Motor neuron (in vitro differentiated cells): ENCODE measurements around the gene RHEB. TPM values are rescaled to one million over a fixed set of nuclear protein-coding genes. Genes with fewer than 3 reads are reported as not detected.

Experiments
- ATAC-seq, 8 experiments: fragments of 200-7000 bp; cut with Tn5 transposase; replicated peaks in 6 of 8; 2 replicates each; pipeline ENCODE4 v1.8.0; 2021; ENCODE audit warnings: mild to moderate bottlenecking in 8 of 8, moderate library complexity in 8 of 8
- H3K27ac ChIP-seq, 2 donors: fragments of 250-450 bp; sonication (Bioruptor Pico); 2 replicates each; pipeline ENCODE4 v1.9.0; 2021; ENCODE audit warnings: antibody characterized with exemption in 2 of 2, mild to moderate bottlenecking in 2 of 2, moderate library complexity in 1 of 2
- H3K4me1 ChIP-seq, 2 donors: fragments of 250-450 bp; sonication (Bioruptor Pico); replicated peaks in 1 of 2; 2 replicates each; pipeline ENCODE4 v1.6.1; 2021; ENCODE audit warnings: antibody characterized with exemption in 2 of 2, mild to moderate bottlenecking in 2 of 2, moderate library complexity in 1 of 2
- H3K4me3 ChIP-seq, 5 donors: fragments of 250-450 bp; sonication (Bioruptor Pico); 2 replicates each; pipeline ENCODE4 v1.9.0; 2021; ENCODE audit warnings: antibody characterized with exemption in 5 of 5, mild to moderate bottlenecking in 5 of 5, moderate library complexity in 4 of 5
- WGBS, 10 experiments: fragments of 450-650 bp; shearing (Covaris generic); methylation state at CpG; one replicate each; pipeline ENCODE4 v1.0.0; 2022; 5-methylcytosine and 5-hydroxymethylcytosine counted together
- in situ Hi-C, 9 experiments: fragments of 400-800 bp; cut with MboI; loops; one replicate each; pipeline ENCODE4 v1.15.0; 2021; ENCODE audit warnings: low sequenced_read_pairs in 9 of 9, low pct_unique_long_range_greater_than_20kb in 2 of 9; ENCODE audit not compliant: unreplicated experiment in 9 of 9
- total RNA-seq, 8 experiments: library from RNA; unstranded; fragments of 300-600 nt; gene quantifications; 2 replicates each; pipeline versions ENCODE4 v1.2.3 to v1.2.4, GENCODE V29; 2022

The RHEB gene
- total RNA-seq, 8 experiments from 2014 or later, result 62.2 to 163 (median 84.2) TPM

DNA sequence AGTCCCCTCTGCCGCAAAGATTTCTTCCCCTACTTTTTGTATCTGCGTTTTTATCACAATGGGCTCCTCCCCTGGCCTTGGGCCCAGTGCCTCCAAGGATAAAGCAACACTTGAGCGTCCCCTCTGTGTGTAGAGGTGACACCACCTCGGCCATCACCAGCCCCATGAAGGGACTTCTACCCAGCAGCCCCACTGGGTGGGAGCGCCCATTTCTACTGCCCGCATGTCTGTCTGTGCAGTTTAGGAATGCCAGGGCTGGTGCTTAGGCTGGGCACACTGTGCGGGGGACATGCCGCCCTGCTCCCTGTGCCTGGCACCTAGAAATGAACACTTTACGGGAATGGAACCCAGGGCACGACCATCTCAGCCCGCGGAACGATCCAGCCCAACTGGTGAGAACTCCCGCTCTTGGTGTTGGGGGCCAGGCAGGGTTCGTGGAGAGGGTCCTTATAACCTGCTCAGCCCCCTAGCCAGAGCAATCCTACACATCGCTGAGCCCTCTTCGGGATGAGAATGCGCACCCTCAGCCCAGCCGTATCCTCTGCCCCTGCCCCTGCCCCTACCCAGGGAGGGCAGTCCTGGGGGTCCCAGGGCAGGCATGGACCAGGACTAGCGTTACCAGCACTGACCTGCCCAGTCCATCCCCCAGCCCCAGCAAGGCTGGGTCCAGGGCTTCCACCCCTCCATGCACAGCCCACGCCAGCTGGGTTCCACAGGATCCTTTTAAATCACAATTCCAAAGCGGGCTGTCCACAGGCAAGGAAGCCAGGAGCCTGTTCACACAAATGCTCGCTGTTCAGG is 92.6 kb downstream of the RHEB start:
- ATAC-seq, result no peak
- in situ Hi-C loops, result loop anchor here in 1 of 9 experiments (25.0 kb wide), 1 partner anchor 115 kb away; no protein-coding TSS in a partner anchor
- no peak overlapping the region for H3K4me3 ChIP-seq
- peak overlapping the region in 1 of 2 donors; percentile 73 for H3K27ac ChIP-seq
- 27 to 100% (median 84%) methylated on average over 1 to 7 of the region's 23 CpGs; no CpG with 5 or more reads in 4 of the 10 experiments for WGBS, 10 experiments
- peaks cover 29 to 33% of the 10 kb centered on the region in 2 donors for H3K4me1 ChIP-seq

DNA sequence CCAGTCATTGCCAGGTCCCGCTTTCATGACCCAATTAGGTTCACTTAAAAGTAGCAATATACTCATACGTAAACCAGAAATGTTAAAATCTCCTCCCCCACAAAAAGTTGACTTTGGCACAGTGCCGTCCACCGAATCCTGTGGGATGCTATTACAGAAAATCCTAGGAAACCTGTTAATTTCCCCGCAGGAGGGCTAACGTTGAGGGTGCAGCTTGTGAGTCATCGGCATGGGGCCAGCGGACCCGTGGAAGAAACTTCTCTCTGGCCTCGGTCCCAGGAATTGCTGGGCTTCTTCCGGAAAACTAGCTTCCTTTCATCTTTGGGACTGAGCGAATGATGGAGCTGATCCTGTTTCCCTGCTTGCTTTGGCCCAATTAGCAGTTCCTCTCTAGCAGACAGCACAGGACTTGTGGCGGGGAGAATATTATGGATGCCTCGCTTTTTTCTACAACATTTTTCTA is 93.2 kb downstream of the RHEB start:
- 0 to 100% (median 81%) methylated on average over 3 to 9 of the region's 14 CpGs; no CpG with 5 or more reads in 2 of the 10 experiments for WGBS, 10 experiments
- Histone ChIP-seq H3K4me3 (no peak overlapping the region), H3K27ac (no peak overlapping the region), H3K4me1 (peaks cover 29 to 33% of the 10 kb centered on the region in 2 donors)
- in situ Hi-C loops, result loop anchor here in 1 of 9 experiments (25.0 kb wide), 1 partner anchor 114 kb away; no protein-coding TSS in a partner anchor
- peak in 2 of 8 experiments; percentile 62 to 65 for ATAC-seq

DNA sequence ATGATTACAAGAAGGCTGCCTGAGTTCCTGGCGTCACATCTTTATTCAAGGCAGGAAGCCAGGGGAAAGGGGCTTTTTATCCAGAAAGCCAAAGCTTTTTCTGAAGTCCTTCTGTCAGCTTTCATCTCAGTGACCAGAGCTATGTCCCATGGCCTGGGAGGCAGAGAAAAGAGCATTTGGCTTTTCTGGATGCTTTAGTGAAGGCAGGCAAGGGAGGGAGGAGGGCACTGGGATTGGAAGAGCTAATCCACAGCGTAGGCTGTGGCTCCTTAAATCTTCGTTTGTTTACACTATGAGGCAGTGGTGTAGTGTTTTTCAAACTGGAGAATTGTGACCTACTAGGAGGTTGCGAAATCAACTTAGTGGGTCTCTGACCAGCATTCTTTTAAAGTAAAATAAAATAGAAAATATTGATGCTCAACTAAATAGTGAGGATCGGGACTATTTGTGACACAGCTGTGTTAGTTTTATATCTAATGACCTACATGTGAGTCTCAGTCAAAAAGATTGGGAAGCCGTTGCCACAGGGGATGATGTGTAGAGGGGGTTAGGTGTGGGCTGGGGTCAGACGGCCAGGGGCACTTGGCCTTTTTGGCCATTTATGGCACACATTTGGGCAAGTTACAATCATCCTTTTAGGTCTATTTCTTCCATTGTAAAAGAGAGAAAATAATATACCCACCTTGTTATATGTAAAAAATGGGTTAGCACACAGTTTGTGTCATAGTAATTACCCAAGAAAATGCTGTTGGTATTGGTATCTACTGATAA is 93.8 kb downstream of the RHEB start:
- no peak for ATAC-seq

DNA sequence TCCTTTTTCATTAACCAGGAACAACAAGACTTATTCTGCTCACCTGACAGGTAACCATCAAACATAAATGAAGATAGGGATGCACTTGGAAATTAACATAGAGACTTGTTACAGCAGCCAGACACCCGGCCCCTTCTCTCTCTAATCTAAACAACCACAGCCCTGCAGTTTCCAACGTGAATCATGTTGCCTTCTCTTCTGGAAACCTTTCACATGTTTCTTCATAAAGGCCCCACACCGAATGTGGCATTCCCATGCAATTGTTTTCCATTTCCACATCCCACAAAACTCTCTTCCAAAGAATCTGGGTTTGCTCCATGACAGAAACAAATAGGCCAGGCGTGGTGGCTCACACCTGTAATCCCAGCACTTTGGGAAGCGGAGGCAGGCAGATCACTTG is 94.9 kb downstream of the RHEB start:
- no peak for ATAC-seq
- in situ Hi-C loops, result loop anchor here in 1 of 9 experiments (25.0 kb wide), 1 partner anchor 112 kb away; no protein-coding TSS in a partner anchor
- no peak overlapping the region for H3K27ac ChIP-seq
- no peak overlapping the region for H3K4me3 ChIP-seq
- peaks cover 23 to 24% of the 10 kb centered on the region in 2 donors for H3K4me1 ChIP-seq
- 0 to 100% (median 87%) methylated on average over 1 to 5 of the region's 5 CpGs for WGBS, 10 experiments

More for the DNA sequence above, 93.8 kb downstream of the RHEB start:
- Histone ChIP-seq H3K4me1 (peaks cover 29 to 33% of the 10 kb centered on the region in 2 donors), H3K27ac (no peak overlapping the region), H3K4me3 (no peak overlapping the region)
- WGBS, 10 experiments, result 24 to 100% (median 89%) methylated on average over 1 to 7 of the region's 7 CpGs; no CpG with 5 or more reads in 1 of the 10 experiments
- in situ Hi-C loops, result loop anchor here in 1 of 9 experiments (25.0 kb wide), 1 partner anchor 114 kb away; no protein-coding TSS in a partner anchor

DNA sequence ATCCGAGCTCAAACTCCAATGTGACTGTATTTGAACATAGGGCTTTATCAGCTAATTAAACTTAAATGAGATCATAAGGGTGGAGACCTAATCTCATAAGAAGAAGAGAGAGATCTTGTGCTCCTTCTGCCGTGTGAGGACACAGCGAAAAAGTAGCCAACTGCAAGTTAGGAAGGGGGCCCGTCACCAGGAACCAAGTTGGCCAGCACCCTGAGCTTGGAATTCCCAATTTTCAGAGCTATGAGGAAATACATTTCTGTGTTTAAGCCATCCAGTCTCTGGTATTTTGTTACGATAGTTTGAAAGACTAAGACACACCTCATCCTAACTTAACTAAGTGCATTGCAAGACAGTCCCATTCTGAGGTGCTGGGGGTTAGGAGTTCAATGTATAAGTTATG is 95.8 kb downstream of the RHEB start:
- ATAC-seq, result no peak
- in situ Hi-C loops, result no loop called here
- 28 to 100% (median 91%) methylated on average over 1 to 5 of the region's 5 CpGs; no CpG with 5 or more reads in 1 of the 10 experiments for WGBS, 10 experiments
- Histone ChIP-seq H3K4me3 (no peak overlapping the region), H3K27ac (no peak overlapping the region), H3K4me1 (peaks cover 15 to 16% of the 10 kb centered on the region in 2 donors)

DNA sequence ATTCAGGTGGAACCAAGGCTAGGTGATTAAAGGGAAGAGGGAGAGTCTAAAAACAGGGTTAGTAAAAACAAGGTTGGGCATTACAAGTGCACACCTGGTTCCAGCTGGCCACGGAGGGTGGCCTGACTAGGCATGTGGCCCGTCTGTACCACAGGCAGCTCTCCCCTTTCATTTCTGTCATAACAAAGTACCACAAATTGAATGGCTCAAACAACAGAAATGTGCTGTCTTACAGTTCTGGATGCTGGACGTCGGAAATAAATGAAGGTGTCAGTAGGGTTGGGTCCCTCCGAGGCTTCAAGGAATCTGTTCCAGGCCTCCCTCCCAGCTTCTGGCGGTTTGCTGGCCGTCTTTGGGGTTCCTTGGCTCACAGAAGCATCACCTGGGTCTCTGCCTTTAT is 96.5 kb downstream of the RHEB start:
- peaks cover 9 to 10% of the 10 kb centered on the region in 2 donors for H3K4me1 ChIP-seq
- 6 to 100% (median 85%) methylated on average over 1 to 6 of the region's 7 CpGs; no CpG with 5 or more reads in 3 of the 10 experiments for WGBS, 10 experiments
- H3K27ac ChIP-seq, result no peak overlapping the region
- in situ Hi-C loops, result no loop called here
- ATAC-seq, result no peak
- no peak overlapping the region for H3K4me3 ChIP-seq

DNA sequence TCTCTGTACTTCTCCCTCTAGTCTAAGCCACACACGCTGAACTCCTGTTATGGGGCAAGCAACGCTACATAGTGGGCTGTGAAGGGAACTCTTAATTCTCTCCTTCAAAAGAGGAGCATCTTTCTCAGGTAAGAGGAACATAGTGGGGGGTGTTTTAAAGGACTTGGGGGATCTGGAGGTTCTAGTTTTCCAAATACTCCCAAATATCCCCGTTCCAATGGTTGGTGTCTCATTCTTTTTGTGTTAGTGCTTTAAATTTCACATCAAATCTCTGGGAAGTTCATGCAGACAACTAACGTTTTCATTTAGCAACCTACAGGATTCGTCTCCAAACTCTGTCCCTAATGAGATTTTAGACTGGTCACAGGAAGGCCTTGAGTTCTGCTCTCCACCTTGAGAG is 97.5 kb downstream of the RHEB start:
- ATAC-seq, result no peak
- WGBS, 10 experiments, result 18 to 100% (median 81%) methylated on average over 1 to 5 of the region's 5 CpGs
- no peak overlapping the region for H3K4me3 ChIP-seq
- H3K4me1 ChIP-seq, result no peaks in the 10 kb centered on the region
- no peak overlapping the region for H3K27ac ChIP-seq
- in situ Hi-C loops, result no loop called here

DNA sequence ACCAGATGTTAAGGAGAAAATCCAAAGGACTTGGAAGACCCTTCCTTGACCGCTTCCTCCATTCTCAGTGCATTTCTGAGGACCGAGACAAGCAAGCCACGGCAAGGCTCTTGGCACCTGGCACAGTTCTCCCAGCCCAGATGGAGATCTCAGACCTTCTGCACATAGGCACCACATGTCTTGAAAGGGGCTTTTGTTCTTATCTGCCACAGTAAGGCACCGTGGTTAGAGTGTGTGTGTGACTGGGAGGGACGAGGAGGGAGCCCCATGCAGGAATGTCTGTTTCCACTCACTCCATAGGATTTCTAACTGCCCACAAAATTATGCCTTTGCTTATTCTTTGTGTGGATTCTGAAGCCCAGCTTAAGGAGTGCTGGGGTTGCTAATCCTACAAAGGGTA is 99.6 kb downstream of the RHEB start:
- in situ Hi-C loops, result no loop called here
- no peak overlapping the region for H3K4me3 ChIP-seq
- H3K4me1 ChIP-seq, result peaks cover 0 to 9% of the 10 kb centered on the region in 2 donors
- no peak overlapping the region for H3K27ac ChIP-seq
- no peak for ATAC-seq
- 40 to 90% (median 77%) methylated on average over 1 to 5 of the region's 5 CpGs; no CpG with 5 or more reads in 3 of the 10 experiments for WGBS, 10 experiments

DNA sequence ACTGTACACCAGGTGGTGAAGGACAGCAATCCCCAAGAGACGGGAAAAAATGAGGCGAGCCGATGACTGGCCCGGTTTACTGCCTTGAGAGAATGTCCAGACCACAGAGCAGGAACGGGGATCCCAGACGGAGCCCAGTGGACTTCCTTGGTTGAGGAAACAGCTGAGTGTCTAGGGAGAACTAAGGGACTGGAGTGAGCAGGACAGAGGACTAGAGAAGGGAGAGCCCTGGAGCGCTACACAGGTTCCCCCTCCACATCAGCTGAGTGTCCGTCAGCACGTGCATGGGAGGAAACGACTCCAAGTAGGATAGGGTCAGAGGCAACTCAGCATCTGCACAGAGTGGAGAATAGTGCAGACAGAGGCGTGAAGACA is 102.8 kb downstream of the RHEB start:
- WGBS, 10 experiments, result 34 to 100% (median 90%) methylated on average over 1 to 6 of the region's 11 CpGs; no CpG with 5 or more reads in 3 of the 10 experiments
- Histone ChIP-seq H3K4me3 (no peak overlapping the region), H3K27ac (no peak overlapping the region), H3K4me1 (peaks cover 0 to 9% of the 10 kb centered on the region in 2 donors)
- in situ Hi-C loops, result no loop called here
- ATAC-seq, result peak in 3 of 8 experiments; percentile 16 to 37 (median 21)

DNA sequence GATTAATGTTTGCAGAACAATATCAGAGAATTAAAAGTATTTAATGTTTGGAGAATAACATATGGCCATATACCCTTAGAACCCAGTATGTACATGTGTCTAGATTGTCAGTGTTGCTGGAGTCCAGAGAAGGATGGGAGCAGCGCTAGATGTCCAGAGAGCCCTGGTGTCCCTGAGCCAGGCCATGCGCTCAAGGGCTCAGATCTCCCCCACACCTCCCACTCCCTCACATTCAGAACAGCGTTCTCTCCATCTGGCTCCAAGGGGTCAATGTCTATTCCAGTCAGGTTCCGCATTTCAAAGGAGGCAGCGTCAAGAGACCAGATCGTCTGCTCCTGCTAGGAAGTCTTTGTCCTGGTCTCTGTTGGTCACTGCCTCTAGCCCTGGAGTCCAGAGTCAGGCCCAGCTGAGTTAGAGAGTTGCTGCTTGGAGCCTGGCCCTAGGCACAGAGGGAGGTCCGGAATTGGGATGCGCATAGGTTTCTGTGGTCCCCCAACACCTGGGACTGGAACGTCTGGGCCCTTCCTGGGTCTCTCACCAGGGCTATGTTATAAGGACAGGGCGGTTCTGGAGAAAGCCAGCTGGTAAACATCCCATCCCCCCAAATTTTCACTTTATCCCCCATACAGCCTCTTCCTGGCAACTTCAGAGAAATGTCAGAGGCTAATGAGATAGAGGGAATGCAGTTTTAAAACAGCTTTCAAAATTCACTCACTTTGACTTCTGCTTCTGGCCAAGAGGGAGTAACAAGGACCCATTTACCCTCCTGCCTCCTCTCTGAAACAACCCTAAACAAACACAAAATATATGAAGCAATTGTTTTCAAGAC is 103.4 kb downstream of the RHEB start:
- peak in 6 of 8 experiments; percentile 15 to 38 (median 28) for ATAC-seq

More for the DNA sequence above, 103.4 kb downstream of the RHEB start:
- H3K27ac ChIP-seq, result no peak overlapping the region
- peaks cover 0 to 9% of the 10 kb centered on the region in 2 donors for H3K4me1 ChIP-seq
- in situ Hi-C loops, result no loop called here
- no peak overlapping the region for H3K4me3 ChIP-seq
- 0 to 80% (median 48%) methylated on average over 1 to 7 of the region's 10 CpGs; no CpG with 5 or more reads in 2 of the 10 experiments for WGBS, 10 experiments
